ENCODE measurements around the gene AMPD3.

AMPD3 gene

GRCh38 chr11:10541561-10541930 is 86.5 kb downstream of the AMPD3 start:
- H3K27ac Mint-ChIP-seq, result peak overlapping the region; percentile 88
- intact Hi-C loops (cut with micrococcal nuclease), result no loop called here
- H3K4me1 Mint-ChIP-seq (ENCODE audit: low read depth), result peaks cover 16% of the 10 kb centered on the region
- H3K27me3 Mint-ChIP-seq, result no peaks in the 10 kb centered on the region
- peaks cover 8% of the 10 kb centered on the region for H3K9me3 Mint-ChIP-seq
- peak overlapping the region; percentile 81 for H3K4me3 Mint-ChIP-seq
- no peaks in the 10 kb centered on the region for H3K36me3 Mint-ChIP-seq (ENCODE audit: low read depth)

DNA sequence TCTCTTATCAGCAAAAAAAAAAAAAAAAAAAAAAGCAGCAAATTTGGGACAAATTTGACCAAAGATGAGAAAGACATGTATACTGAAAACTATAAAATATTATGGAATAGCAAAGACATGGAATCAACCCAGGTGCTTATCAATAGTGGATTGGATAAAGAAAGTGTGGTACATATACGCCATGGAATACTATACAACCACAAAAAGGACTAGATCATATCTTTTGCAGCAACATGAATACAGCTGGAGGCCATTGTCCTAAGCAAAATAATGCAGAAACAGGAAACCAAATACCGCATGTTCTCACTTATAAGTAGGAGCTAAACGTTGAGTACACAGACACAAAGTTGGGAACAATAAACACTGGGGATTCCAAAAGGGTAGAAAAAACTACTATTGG is 87.7 kb downstream of the AMPD3 start:
- Mint-ChIP-seq H3K36me3 (ENCODE audit: low read depth) (no peaks in the 10 kb centered on the region), H3K9me3 (peaks cover 8% of the 10 kb centered on the region), H3K4me3 (no peak overlapping the region), H3K27ac (no peak overlapping the region), H3K27me3 (no peaks in the 10 kb centered on the region), H3K4me1 (ENCODE audit: low read depth) (peaks cover 16% of the 10 kb centered on the region)
- intact Hi-C loops (cut with micrococcal nuclease), result no loop called here

GRCh38 chr11:10543782-10544181 is 88.7 kb downstream of the AMPD3 start:
- intact Hi-C loops (cut with micrococcal nuclease), result no loop called here
- Mint-ChIP-seq H3K4me1 (ENCODE audit: low read depth) (peaks cover 21% of the 10 kb centered on the region), H3K36me3 (ENCODE audit: low read depth) (no peaks in the 10 kb centered on the region), H3K4me3 (no peak overlapping the region), H3K9me3 (peaks cover 8% of the 10 kb centered on the region), H3K27ac (no peak overlapping the region), H3K27me3 (no peaks in the 10 kb centered on the region)

- Mint-ChIP-seq H3K9me3 (peaks cover 8% of the 10 kb centered on the region), H3K4me3 (no peak overlapping the region), H3K36me3 (ENCODE audit: low read depth) (no peaks in the 10 kb centered on the region), H3K27me3 (no peaks in the 10 kb centered on the region), H3K27ac (no peak overlapping the region), H3K4me1 (ENCODE audit: low read depth) (peaks cover 16% of the 10 kb centered on the region)
- intact Hi-C loops (cut with micrococcal nuclease), result no loop called here
These were observed 89.7 kb downstream of the AMPD3 start for GRCh38 chr11:10544491-10545465.

DNA sequence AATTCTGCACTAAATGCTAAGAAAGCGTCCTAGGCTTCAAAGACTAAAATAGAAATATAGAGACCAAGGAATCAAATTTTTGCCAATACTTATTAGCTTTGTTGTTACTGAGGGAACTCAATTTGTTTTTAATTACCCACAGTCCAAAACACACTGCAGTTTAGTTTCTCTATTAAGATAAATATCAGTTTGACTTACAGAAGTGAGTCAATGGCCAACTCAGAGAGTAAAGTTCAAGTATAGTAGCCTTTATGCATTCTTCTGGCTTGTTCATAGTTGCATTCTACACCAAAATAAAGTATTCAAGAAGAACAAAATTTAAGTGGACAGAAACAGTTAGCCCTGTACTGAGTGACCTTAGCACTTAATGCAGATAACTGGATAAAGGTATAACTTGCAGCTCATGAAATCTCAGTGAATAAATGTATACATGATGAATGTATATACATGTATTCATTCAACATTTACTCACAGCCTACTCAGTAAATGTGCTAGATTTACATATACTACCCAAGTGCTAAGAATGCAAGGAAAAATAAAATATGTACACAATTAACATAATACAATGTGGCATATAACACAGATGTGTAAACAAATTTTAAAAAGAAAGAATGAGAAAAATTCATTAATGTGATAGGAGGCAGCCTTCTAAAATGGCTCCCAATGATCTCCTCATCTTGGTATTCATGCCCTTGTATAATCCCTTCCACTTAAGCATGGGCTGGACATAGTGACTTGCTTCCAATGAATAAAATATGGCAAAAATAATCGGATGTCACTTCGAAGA is 95.6 kb downstream of the AMPD3 start:
- peaks cover 14% of the 10 kb centered on the region for H3K9me3 Mint-ChIP-seq
- H3K4me1 Mint-ChIP-seq (ENCODE audit: low read depth), result peaks cover 5% of the 10 kb centered on the region
- no peak overlapping the region for H3K27ac Mint-ChIP-seq
- H3K4me3 Mint-ChIP-seq, result no peak overlapping the region
- no peaks in the 10 kb centered on the region for H3K27me3 Mint-ChIP-seq
- no peaks in the 10 kb centered on the region for H3K36me3 Mint-ChIP-seq (ENCODE audit: low read depth)
- intact Hi-C loops (cut with micrococcal nuclease), result no loop called here

DNA sequence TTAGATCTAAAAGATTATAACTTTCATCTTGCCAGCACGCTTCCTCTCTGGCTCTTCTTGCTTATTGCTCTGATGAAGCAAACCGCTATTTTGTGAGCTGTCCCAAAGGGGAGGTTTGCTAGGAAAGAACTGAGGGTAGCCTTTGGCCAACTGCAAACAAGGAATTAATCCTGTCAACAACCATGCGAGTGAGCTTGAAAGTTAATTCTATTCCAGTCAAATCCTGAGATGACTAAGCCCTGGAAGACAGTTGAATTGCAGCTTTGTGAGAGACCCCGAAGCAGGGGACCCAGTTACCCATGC is 96.2 kb downstream of the AMPD3 start:
- Mint-ChIP-seq H3K4me3 (no peak overlapping the region), H3K36me3 (ENCODE audit: low read depth) (no peaks in the 10 kb centered on the region), H3K4me1 (ENCODE audit: low read depth) (peaks cover 5% of the 10 kb centered on the region), H3K9me3 (peaks cover 14% of the 10 kb centered on the region), H3K27ac (no peak overlapping the region), H3K27me3 (no peaks in the 10 kb centered on the region)
- intact Hi-C loops (cut with micrococcal nuclease), result no loop called here

GRCh38 chr11:10551845-10552352 is 96.8 kb downstream of the AMPD3 start:
- no peaks in the 10 kb centered on the region for H3K36me3 Mint-ChIP-seq (ENCODE audit: low read depth)
- peaks cover 4% of the 10 kb centered on the region for H3K27me3 Mint-ChIP-seq
- no peak overlapping the region for H3K27ac Mint-ChIP-seq
- intact Hi-C loops (cut with micrococcal nuclease), result no loop called here
- H3K9me3 Mint-ChIP-seq, result peaks cover 14% of the 10 kb centered on the region
- no peak overlapping the region for H3K4me3 Mint-ChIP-seq
- H3K4me1 Mint-ChIP-seq (ENCODE audit: low read depth), result peaks cover 5% of the 10 kb centered on the region

- intact Hi-C loops (cut with micrococcal nuclease), result no loop called here
- Mint-ChIP-seq H3K9me3 (peaks cover 10% of the 10 kb centered on the region), H3K4me3 (no peak overlapping the region), H3K4me1 (ENCODE audit: low read depth) (peaks cover 7% of the 10 kb centered on the region), H3K27ac (no peak overlapping the region), H3K27me3 (peaks cover 13% of the 10 kb centered on the region), H3K36me3 (ENCODE audit: low read depth) (no peaks in the 10 kb centered on the region)
These were observed 101.5 kb downstream of the AMPD3 start for GRCh38 chr11:10556590-10556989.

All from dendritic cell treated with granulocyte-macrophage colony-stimulating factor and Interleukin-4, amounts not matched to agents 40 ng/mL and 50 ng/mL, for 4 days (primary cell).